ENCODE measurements around the gene CIC. TPM values are rescaled to one million over a fixed set of nuclear protein-coding genes. Genes with fewer than 3 reads are reported as not detected.

The CIC gene
- total and polyA plus RNA-seq, 2 of the 13 experiments (the other 11 are each of a cell fraction or from before 2014, with no cell fraction given), result 5.9 to 8.0 TPM

DNA sequence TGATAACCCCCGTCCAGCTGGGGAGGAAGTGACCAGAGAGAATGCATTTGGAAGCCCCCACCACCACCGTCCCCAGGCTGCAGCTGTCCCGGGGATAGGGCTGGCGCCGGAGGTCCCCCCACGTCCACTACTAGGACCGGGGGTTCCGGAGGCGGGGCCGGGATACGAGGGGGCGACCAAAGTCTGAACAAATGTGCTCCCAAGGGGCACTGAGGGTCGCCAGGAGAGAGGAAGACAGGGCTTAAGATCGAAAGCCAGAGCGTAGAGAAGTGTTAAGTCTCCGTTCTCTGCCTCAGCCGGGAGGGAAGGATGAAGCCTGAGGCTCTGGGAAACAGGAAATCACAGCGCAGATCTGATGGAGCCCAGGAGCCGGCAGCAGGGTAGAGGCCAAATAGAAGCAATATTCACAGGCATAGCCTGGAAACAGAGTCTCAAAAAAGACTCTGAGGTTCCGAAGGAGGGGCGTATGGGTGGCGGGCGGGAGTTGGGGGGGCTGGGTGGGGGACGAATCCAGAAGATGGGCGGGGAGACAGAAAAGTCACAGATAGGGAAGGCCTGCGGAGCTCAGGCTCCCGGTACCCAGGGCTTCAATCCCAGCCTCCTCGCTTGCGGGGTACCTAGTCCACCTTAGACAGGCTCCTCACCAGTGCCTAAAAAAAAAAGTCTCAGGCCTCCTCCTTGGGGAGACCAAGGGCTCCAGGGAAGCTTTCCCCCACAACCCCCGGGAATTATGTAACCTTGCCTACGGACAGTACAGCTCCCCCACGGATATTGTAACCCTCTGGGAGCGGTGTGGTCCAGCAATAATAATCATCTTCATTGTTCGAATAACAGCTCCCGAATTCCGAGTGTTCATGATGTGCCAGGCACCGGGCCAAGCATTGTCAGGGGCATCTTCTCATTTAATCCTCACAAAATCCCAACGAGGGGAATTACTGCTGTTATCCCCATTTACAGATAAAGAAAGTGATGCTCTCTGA, 13.0 kb upstream of the CIC start (continued):
- TF ChIP-seq, protein P1, sequence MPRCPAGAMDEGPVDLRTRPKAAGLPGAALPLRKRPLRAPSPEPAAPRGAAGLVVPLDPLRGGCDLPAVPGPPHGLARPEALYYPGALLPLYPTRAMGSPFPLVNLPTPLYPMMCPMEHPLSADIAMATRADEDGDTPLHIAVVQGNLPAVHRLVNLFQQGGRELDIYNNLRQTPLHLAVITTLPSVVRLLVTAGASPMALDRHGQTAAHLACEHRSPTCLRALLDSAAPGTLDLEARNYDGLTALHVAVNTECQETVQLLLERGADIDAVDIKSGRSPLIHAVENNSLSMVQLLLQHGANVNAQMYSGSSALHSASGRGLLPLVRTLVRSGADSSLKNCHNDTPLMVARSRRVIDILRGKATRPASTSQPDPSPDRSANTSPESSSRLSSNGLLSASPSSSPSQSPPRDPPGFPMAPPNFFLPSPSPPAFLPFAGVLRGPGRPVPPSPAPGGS (CRISPR knock-in tag; IDR thresholded peaks at IDR 0.05), result no peak
- TF ChIP-seq SOX13 (IDR thresholded peaks at IDR 0.05) (no peak), SOX13 (CRISPR knock-in tag; conservative IDR thresholded peaks at IDR 0.05 in 1 of 2, IDR thresholded peaks at IDR 0.05 in 1 of 2) (no peak), HCFC1 (IDR thresholded peaks at IDR 0.05; ENCODE audit: low read depth, low read length) (no peak), ZBTB8A (CRISPR knock-in tag; IDR thresholded peaks at IDR 0.05; ENCODE audit: borderline replicate concordance, low read depth) (no peak), KLF12 (CRISPR knock-in tag; IDR thresholded peaks at IDR 0.05; ENCODE audit: borderline replicate concordance) (0 out of 2 replicates have a peak, but pooled peaks have one; percentile 14), EEA1 (CRISPR knock-in tag; IDR thresholded peaks at IDR 0.05; ENCODE audit: borderline replicate concordance) (no peak), RBFOX2 (IDR thresholded peaks at IDR 0.05; ENCODE audit: low read depth, low read length) (no peak), ZNF383 (CRISPR knock-in tag; IDR thresholded peaks at IDR 0.05; ENCODE audit: borderline replicate concordance) (no peak), ZNF619 (CRISPR knock-in tag; IDR thresholded peaks at IDR 0.05) (no peak), ZNF143 (CRISPR knock-in tag; IDR thresholded peaks at IDR 0.05) (no peak), CHD2 (IDR thresholded peaks at IDR 0.05; ENCODE audit: low read depth, low read length) (no peak), ZNF263 (CRISPR knock-in tag; IDR thresholded peaks at IDR 0.05) (no peak), ZNF510 (CRISPR knock-in tag; IDR thresholded peaks at IDR 0.05; ENCODE audit: low read depth) (no peak), ZBTB7B (CRISPR knock-in tag; IDR thresholded peaks at IDR 0.05) (peak; percentile 78), ZNF468 (CRISPR knock-in tag; IDR thresholded peaks at IDR 0.05) (no peak), ZNF280B (CRISPR knock-in tag; IDR thresholded peaks at IDR 0.05; ENCODE audit: borderline replicate concordance) (no peak), ZNF225 (CRISPR knock-in tag; IDR thresholded peaks at IDR 0.05) (no peak)
- TF ChIP-seq, protein P2, sequence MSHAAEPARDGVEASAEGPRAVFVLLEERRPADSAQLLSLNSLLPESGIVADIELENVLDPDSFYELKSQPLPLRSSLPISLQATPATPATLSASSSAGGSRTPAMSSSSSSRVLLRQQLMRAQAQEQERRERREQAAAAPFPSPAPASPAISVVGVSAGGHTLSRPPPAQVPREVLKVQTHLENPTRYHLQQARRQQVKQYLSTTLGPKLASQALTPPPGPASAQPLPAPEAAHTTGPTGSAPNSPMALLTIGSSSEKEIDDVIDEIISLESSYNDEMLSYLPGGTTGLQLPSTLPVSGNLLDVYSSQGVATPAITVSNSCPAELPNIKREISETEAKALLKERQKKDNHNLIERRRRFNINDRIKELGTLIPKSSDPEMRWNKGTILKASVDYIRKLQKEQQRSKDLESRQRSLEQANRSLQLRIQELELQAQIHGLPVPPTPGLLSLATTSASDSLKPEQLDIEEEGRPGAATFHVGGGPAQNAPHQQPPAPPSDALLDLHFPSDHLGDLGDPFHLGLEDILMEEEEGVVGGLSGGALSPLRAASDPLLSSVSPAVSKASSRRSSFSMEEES (CRISPR knock-in tag; IDR thresholded peaks at IDR 0.05), result no peak
- TF ChIP-seq, protein P3, sequence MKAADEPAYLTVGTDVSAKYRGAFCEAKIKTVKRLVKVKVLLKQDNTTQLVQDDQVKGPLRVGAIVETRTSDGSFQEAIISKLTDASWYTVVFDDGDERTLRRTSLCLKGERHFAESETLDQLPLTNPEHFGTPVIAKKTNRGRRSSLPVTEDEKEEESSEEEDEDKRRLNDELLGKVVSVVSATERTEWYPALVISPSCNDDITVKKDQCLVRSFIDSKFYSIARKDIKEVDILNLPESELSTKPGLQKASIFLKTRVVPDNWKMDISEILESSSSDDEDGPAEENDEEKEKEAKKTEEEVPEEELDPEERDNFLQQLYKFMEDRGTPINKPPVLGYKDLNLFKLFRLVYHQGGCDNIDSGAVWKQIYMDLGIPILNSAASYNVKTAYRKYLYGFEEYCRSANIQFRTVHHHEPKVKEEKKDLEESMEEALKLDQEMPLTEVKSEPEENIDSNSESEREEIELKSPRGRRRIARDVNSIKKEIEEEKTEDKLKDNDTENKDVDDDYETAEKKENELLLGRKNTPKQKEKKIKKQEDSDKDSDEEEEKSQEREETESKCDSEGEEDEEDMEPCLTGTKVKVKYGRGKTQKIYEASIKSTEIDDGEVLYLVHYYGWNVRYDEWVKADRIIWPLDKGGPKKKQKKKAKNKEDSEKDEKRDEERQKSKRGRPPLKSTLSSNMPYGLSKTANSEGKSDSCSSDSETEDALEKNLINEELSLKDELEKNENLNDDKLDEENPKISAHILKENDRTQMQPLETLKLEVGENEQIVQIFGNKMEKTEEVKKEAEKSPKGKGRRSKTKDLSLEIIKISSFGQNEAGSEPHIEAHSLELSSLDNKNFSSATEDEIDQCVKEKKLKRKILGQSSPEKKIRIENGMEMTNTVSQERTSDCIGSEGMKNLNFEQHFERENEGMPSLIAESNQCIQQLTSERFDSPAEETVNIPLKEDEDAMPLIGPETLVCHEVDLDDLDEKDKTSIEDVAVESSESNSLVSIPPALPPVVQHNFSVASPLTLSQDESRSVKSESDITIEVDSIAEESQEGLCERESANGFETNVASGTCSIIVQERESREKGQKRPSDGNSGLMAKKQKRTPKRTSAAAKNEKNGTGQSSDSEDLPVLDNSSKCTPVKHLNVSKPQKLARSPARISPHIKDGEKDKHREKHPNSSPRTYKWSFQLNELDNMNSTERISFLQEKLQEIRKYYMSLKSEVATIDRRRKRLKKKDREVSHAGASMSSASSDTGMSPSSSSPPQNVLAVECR (CRISPR knock-in tag; IDR thresholded peaks at IDR 0.05; ENCODE audit: borderline replicate concordance), result peak; percentile 20; the same call in 1 of the 2 replicates
